HG03064 (cell line): ENCODE data around the gene WDR82.

Experiments used
- ATAC-seq: cut with Tn5 transposase; IDR thresholded peaks from one replicate; pipeline ENCODE4 v1.9.1; 2021; ENCODE audit warnings: low read depth; ENCODE audit not compliant: unreplicated experiment

WDR82 gene

GRCh38 chr3:52310861-52311575, 32.6 kb upstream of the WDR82 start:
- ATAC-seq = no peak

- no peak for ATAC-seq
Observed at GRCh38 chr3:52308308-52308707, 29.9 kb upstream of the WDR82 start.

GRCh38 chr3:52306978-52307377, 28.5 kb upstream of the WDR82 start:
- no peak for ATAC-seq

- ATAC-seq = no peak
Observed at GRCh38 chr3:52305926-52306325, 27.5 kb upstream of the WDR82 start.

GRCh38 chr3:52303811-52304210, 25.4 kb upstream of the WDR82 start:
- ATAC-seq = no peak

- ATAC-seq = no peak
Observed at GRCh38 chr3:52302426-52303145, 24.1 kb upstream of the WDR82 start.

- no peak for ATAC-seq
Observed at GRCh38 chr3:52299879-52300611, 21.6 kb upstream of the WDR82 start.

- ATAC-seq = no peak
Observed at GRCh38 chr3:52299247-52299878, 20.9 kb upstream of the WDR82 start.

GRCh38 chr3:52298149-52299098, 20.0 kb upstream of the WDR82 start:
- no peak for ATAC-seq

- no peak for ATAC-seq
Observed at GRCh38 chr3:52297242-52298148, 19.0 kb upstream of the WDR82 start.

- ATAC-seq = no peak
Observed at GRCh38 chr3:52295671-52296208, 17.3 kb upstream of the WDR82 start.

- ATAC-seq = no peak
Observed at GRCh38 chr3:52294320-52295150, 16.1 kb upstream of the WDR82 start.

- ATAC-seq = no peak
Observed at GRCh38 chr3:52293491-52294319, 15.3 kb upstream of the WDR82 start.

- ATAC-seq = no peak
Observed at GRCh38 chr3:52292247-52293065, 14.0 kb upstream of the WDR82 start.

GRCh38 chr3:52291508-52292181, 13.2 kb upstream of the WDR82 start:
- no peak for ATAC-seq
